ENCODE results near the gene PKHD1.

PKHD1 gene

DNA sequence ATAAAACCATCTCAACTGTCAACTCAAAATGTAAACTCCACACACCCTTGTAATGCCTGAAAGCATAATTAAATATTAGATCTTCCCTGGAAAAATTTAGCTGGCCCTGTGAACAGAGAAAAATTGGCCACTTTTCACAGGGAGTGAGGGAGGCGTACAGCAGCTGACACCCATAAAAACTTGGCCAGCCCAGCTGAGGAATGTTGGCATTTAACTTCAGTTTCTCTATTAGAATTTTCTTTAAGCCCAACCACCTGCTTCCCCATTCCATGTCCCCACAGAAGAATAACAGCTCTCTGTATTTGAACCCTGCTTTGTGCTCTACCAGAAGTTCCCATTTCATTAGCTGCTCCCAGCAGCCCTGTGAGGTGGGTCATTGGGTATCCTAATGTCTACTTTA lies 41.0 kb downstream of the PKHD1 start:
- H2BK12ac ChIP-seq (ENCODE audit: low read length), result no peak overlapping the region
- no peak overlapping the region for H4K91ac ChIP-seq (ENCODE audit: low read depth, low read length)

DNA sequence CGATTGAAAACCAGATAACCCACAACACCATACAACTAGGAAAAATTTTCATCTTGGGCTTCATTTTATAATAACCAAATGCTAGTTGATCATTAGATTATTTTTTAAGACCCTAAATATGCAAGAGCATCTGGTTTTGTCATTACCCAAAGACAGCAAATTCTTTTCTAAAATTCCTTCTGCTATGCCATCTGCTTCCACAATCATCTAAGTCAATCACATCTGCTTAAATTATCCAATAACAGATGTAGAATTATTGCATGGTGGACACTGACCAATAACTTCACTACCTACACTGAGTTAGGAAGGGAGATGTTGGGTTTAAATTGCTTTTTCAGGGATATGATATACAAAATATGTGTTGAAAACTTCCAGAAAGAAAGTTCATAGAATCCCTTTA lies 41.9 kb downstream of the PKHD1 start:
- no CpG with 5 or more reads among the region's 1 CpG for WGBS (ENCODE audit: extremely low coverage, insufficient coverage, insufficient read length)

More for the DNA sequence above, 41.0 kb downstream of the PKHD1 start:
- Histone ChIP-seq H3K4me3 (ENCODE audit: low read depth, low read length) (no peak overlapping the region), H4K12ac (ENCODE audit: low read depth, low read length) (no peak overlapping the region), H3K9me3 (ENCODE audit: insufficient read depth, low read depth, low read length) (no peaks in the 10 kb centered on the region), H3K79me1 (ENCODE audit: low read length) (no peaks in the 10 kb centered on the region), H3K4me1 (ENCODE audit: control insufficient read depth in 1 of 2, insufficient read depth in 2 of 2, low read length in 2 of 2) (no peaks in the 10 kb centered on the region), H3K79me2 (ENCODE audit: control insufficient read depth, insufficient read depth, low read length, poor library complexity) (no peaks in the 10 kb centered on the region), H3K4me2 (ENCODE audit: low read length) (no peak overlapping the region), H3K36me3 (ENCODE audit: control insufficient read depth in 1 of 2, insufficient read depth in 2 of 2, low read length in 2 of 2) (no peaks in the 10 kb centered on the region), H3K23ac (ENCODE audit: low read length) (no peak overlapping the region), H2AFZ (ENCODE audit: insufficient read depth, low read length, poor library complexity) (no peak overlapping the region), H4K8ac (ENCODE audit: low read depth, low read length) (no peak overlapping the region), H2AK5ac (ENCODE audit: low read length) (no peak overlapping the region), H3K27ac (ENCODE audit: low read depth, low read length) (no peak overlapping the region), H3K4ac (ENCODE audit: low read depth, low read length) (no peak overlapping the region), H3K9ac (ENCODE audit: low read length) (no peak overlapping the region), H2BK120ac (ENCODE audit: insufficient read depth, low read length, poor library complexity) (no peak overlapping the region), H3K18ac (ENCODE audit: low read length) (no peak overlapping the region), H3K14ac (ENCODE audit: low read length) (no peak overlapping the region), H2BK5ac (ENCODE audit: low read depth, low read length, poor library complexity) (no peak overlapping the region), H3K27me3 (ENCODE audit: insufficient read depth, low read length) (no peaks in the 10 kb centered on the region)
- no CpG with 5 or more reads among the region's 1 CpG for WGBS (ENCODE audit: extremely low coverage, insufficient coverage, insufficient read length)
- DNase-seq, result no peak

GRCh38 chr6:52045033-52045432 lies 42.4 kb downstream of the PKHD1 start:
- no peak overlapping the region for H2AK5ac ChIP-seq (ENCODE audit: low read length)
- H4K91ac ChIP-seq (ENCODE audit: low read depth, low read length), result no peak overlapping the region
- no peak overlapping the region for H2AFZ ChIP-seq (ENCODE audit: insufficient read depth, low read length, poor library complexity)
- H3K9me3 ChIP-seq (ENCODE audit: insufficient read depth, low read depth, low read length), result no peaks in the 10 kb centered on the region
- no peak overlapping the region for H3K23ac ChIP-seq (ENCODE audit: low read length)
- H3K4me3 ChIP-seq (ENCODE audit: low read depth, low read length), result no peak overlapping the region
- no peak overlapping the region for H3K27ac ChIP-seq (ENCODE audit: low read depth, low read length)
- no peaks in the 10 kb centered on the region for H3K27me3 ChIP-seq (ENCODE audit: insufficient read depth, low read length)
- H2BK120ac ChIP-seq (ENCODE audit: insufficient read depth, low read length, poor library complexity), result no peak overlapping the region
- no peaks in the 10 kb centered on the region for H3K79me2 ChIP-seq (ENCODE audit: control insufficient read depth, insufficient read depth, low read length, poor library complexity)
- H3K79me1 ChIP-seq (ENCODE audit: low read length), result no peaks in the 10 kb centered on the region
- no peak overlapping the region for H4K12ac ChIP-seq (ENCODE audit: low read depth, low read length)
- no CpG with 5 or more reads among the region's 5 CpGs for WGBS (ENCODE audit: extremely low coverage, insufficient coverage, insufficient read length)
- H3K18ac ChIP-seq (ENCODE audit: low read length), result no peak overlapping the region
- no peak overlapping the region for H2BK12ac ChIP-seq (ENCODE audit: low read length)
- H4K8ac ChIP-seq (ENCODE audit: low read depth, low read length), result no peak overlapping the region
- no peak overlapping the region for H3K4me2 ChIP-seq (ENCODE audit: low read length)
- no peak overlapping the region for H3K9ac ChIP-seq (ENCODE audit: low read length)
- no peak overlapping the region for H3K4ac ChIP-seq (ENCODE audit: low read depth, low read length)
- no peaks in the 10 kb centered on the region for H3K36me3 ChIP-seq (ENCODE audit: control insufficient read depth in 1 of 2, insufficient read depth in 2 of 2, low read length in 2 of 2)
- no peak overlapping the region for H3K14ac ChIP-seq (ENCODE audit: low read length)
- no peaks in the 10 kb centered on the region for H3K4me1 ChIP-seq (ENCODE audit: control insufficient read depth in 1 of 2, insufficient read depth in 2 of 2, low read length in 2 of 2)
- DNase-seq, result no peak
- no peak overlapping the region for H2BK5ac ChIP-seq (ENCODE audit: low read depth, low read length, poor library complexity)

More for the DNA sequence above, 41.9 kb downstream of the PKHD1 start:
- Histone ChIP-seq H3K79me2 (ENCODE audit: control insufficient read depth, insufficient read depth, low read length, poor library complexity) (no peaks in the 10 kb centered on the region), H3K36me3 (ENCODE audit: control insufficient read depth in 1 of 2, insufficient read depth in 2 of 2, low read length in 2 of 2) (no peaks in the 10 kb centered on the region), H3K4me1 (ENCODE audit: control insufficient read depth in 1 of 2, insufficient read depth in 2 of 2, low read length in 2 of 2) (no peaks in the 10 kb centered on the region), H3K4me2 (ENCODE audit: low read length) (no peak overlapping the region), H3K18ac (ENCODE audit: low read length) (no peak overlapping the region), H3K9me3 (ENCODE audit: insufficient read depth, low read depth, low read length) (no peaks in the 10 kb centered on the region), H3K23ac (ENCODE audit: low read length) (no peak overlapping the region), H3K79me1 (ENCODE audit: low read length) (no peaks in the 10 kb centered on the region), H2AK5ac (ENCODE audit: low read length) (no peak overlapping the region), H3K27ac (ENCODE audit: low read depth, low read length) (no peak overlapping the region), H3K4ac (ENCODE audit: low read depth, low read length) (no peak overlapping the region), H2BK12ac (ENCODE audit: low read length) (no peak overlapping the region), H4K8ac (ENCODE audit: low read depth, low read length) (no peak overlapping the region), H3K27me3 (ENCODE audit: insufficient read depth, low read length) (no peaks in the 10 kb centered on the region), H2AFZ (ENCODE audit: insufficient read depth, low read length, poor library complexity) (no peak overlapping the region), H3K9ac (ENCODE audit: low read length) (no peak overlapping the region), H3K14ac (ENCODE audit: low read length) (no peak overlapping the region), H3K4me3 (ENCODE audit: low read depth, low read length) (no peak overlapping the region), H2BK120ac (ENCODE audit: insufficient read depth, low read length, poor library complexity) (no peak overlapping the region), H2BK5ac (ENCODE audit: low read depth, low read length, poor library complexity) (no peak overlapping the region), H4K12ac (ENCODE audit: low read depth, low read length) (no peak overlapping the region), H4K91ac (ENCODE audit: low read depth, low read length) (no peak overlapping the region)
- DNase-seq, result no peak

DNA sequence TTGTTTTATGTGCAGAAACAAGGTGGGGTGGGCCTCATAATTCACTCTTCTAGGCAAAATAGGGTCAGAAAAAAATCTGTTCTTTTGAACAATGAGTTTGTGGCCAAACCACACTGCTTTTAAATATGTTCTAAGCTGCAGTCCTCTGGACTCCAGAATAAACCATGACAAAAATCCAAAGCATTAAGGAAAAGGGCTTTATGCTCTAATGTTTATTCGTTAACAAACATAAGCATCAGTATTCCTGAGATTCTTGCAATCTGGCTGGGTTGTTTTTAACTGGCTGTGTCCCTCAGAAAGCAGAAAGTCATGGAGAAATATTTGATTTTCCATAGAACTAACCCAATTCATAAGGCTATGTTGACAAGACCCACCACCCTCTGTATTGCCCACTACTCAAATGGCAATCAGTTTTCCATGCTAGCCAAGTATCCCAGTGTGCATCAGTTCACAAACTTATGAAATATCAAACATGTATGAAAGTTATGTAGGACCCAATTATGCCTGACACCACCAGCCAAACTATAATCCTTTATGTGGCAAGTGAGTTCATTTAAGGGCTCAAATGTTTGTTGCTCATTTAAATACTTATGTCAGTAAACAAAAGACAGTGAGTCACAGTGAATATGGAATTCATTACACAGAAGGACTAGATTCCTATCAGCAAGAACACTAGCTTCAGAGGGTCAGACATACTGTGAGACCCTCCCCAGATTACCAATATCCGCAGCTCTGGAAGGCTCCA lies 45.1 kb downstream of the PKHD1 start:
- H4K12ac ChIP-seq (ENCODE audit: low read depth, low read length), result no peak overlapping the region

More for the DNA sequence above, 45.1 kb downstream of the PKHD1 start:
- Histone ChIP-seq H3K14ac (ENCODE audit: low read length) (no peak overlapping the region), H2BK12ac (ENCODE audit: low read length) (no peak overlapping the region), H3K36me3 (ENCODE audit: control insufficient read depth in 1 of 2, insufficient read depth in 2 of 2, low read length in 2 of 2) (no peaks in the 10 kb centered on the region), H4K8ac (ENCODE audit: low read depth, low read length) (no peak overlapping the region), H2BK120ac (ENCODE audit: insufficient read depth, low read length, poor library complexity) (no peak overlapping the region), H3K9me3 (ENCODE audit: insufficient read depth, low read depth, low read length) (no peaks in the 10 kb centered on the region), H2BK5ac (ENCODE audit: low read depth, low read length, poor library complexity) (no peak overlapping the region), H3K79me2 (ENCODE audit: control insufficient read depth, insufficient read depth, low read length, poor library complexity) (no peaks in the 10 kb centered on the region), H3K4me3 (ENCODE audit: low read depth, low read length) (no peak overlapping the region), H3K79me1 (ENCODE audit: low read length) (no peaks in the 10 kb centered on the region), H3K18ac (ENCODE audit: low read length) (no peak overlapping the region), H3K4ac (ENCODE audit: low read depth, low read length) (no peak overlapping the region), H3K27me3 (ENCODE audit: insufficient read depth, low read length) (no peaks in the 10 kb centered on the region), H3K9ac (ENCODE audit: low read length) (no peak overlapping the region), H3K23ac (ENCODE audit: low read length) (no peak overlapping the region), H3K4me1 (ENCODE audit: control insufficient read depth in 1 of 2, insufficient read depth in 2 of 2, low read length in 2 of 2) (no peaks in the 10 kb centered on the region), H3K4me2 (ENCODE audit: low read length) (no peak overlapping the region), H2AK5ac (ENCODE audit: low read length) (no peak overlapping the region), H2AFZ (ENCODE audit: insufficient read depth, low read length, poor library complexity) (no peak overlapping the region), H4K91ac (ENCODE audit: low read depth, low read length) (no peak overlapping the region), H3K27ac (ENCODE audit: low read depth, low read length) (no peak overlapping the region)
- DNase-seq, result peak; percentile 19 to 74
- no CpG with 5 or more reads among the region's 2 CpGs for WGBS (ENCODE audit: extremely low coverage, insufficient coverage, insufficient read length)

Data from trophoblast cell (in vitro differentiated cells and primary cell).